IMR-90 (cell line): ENCODE data around the gene LMTK2. TPM values are rescaled to one million over a fixed set of nuclear protein-coding genes. Genes with fewer than 3 reads are reported as not detected.

ENCODE experiments used
- ATAC-seq: fragments of 200-7000 bp; cut with Tn5 transposase; 2 replicates; pipeline ENCODE4 v1.9.1; 2020; ENCODE audit warnings: low read depth, mild to moderate bottlenecking, moderate library complexity
- BruUV-seq: library from RNA; stranded (reverse); fragments of 400-500 nt; replicated peaks from 2 replicates; lab custom pipeline; 2021; lab: Mats Ljungman, UMichigan
- CTCF ChIA-PET: fragments of 300-600 bp; formaldehyde crosslinking; extraction: SDS; loops from one replicate; lab custom pipeline; 2021; ENCODE audit warnings: antibody characterized with exemption; lab: Yijun Ruan, JAX
- POLR2A ChIA-PET: fragments of 300-600 bp; sonication (Branson Sonifier 250); formaldehyde crosslinking; loops from one replicate; lab custom pipeline; 2022; ENCODE audit warnings: antibody characterized with exemption; ENCODE audit not compliant: unreplicated experiment; lab: Charles Lee
- DNase-seq: peaks from one replicate; pipeline ENCODE4 v3.0.0; 2013
- H2AFZ ChIP-seq: replicated peaks from 2 replicates; pipeline ENCODE3; 2013; ENCODE audit warnings: low read length, mild to moderate bottlenecking; ENCODE audit not compliant: poor library complexity
- H2AK5ac ChIP-seq: 2 replicates; pipeline ENCODE4 v1.6.1; 2013; ENCODE audit warnings: low read depth, low read length, inconsistent platforms
- H2AK9ac ChIP-seq: replicated peaks from 2 replicates; pipeline ENCODE3; 2013; ENCODE audit warnings: mild to moderate bottlenecking, low read depth, low read length, moderate library complexity; ENCODE audit not compliant: poor library complexity
- H2BK120ac ChIP-seq: 2 replicates; pipeline ENCODE4 v1.6.1; 2013; ENCODE audit warnings: low read depth, low read length, inconsistent platforms
- H2BK15ac ChIP-seq: 3 replicates; pipeline ENCODE4 v1.6.1; 2013; ENCODE audit warnings: low read depth, low read length, inconsistent platforms
- H2BK20ac ChIP-seq: 2 replicates; pipeline ENCODE4 v1.6.1; 2013; ENCODE audit warnings: low read depth, mild to moderate bottlenecking, inconsistent platforms, low read length, moderate library complexity
- H2BK5ac ChIP-seq: 2 replicates; pipeline ENCODE4 v1.6.1; 2013; ENCODE audit warnings: mild to moderate bottlenecking, low read depth, low read length, inconsistent platforms; ENCODE audit not compliant: poor library complexity, severe bottlenecking
- H3K14ac ChIP-seq: replicated peaks from 2 replicates; pipeline ENCODE4 v1.6.1; 2013; ENCODE audit warnings: low read depth, low read length, inconsistent platforms
- H3K18ac ChIP-seq: 2 replicates; pipeline ENCODE4 v1.6.1; 2013; ENCODE audit warnings: low read depth, low read length, control low read depth
- H3K23ac ChIP-seq: 2 replicates; pipeline ENCODE4 v1.6.1; 2013; ENCODE audit warnings: low read depth, low read length, inconsistent platforms
- H3K27ac ChIP-seq: 2 replicates; pipeline ENCODE4 v1.5.1; 2013; ENCODE audit warnings: mild to moderate bottlenecking, control low read depth, low read length; ENCODE audit not compliant: insufficient read depth
- H3K27me3 ChIP-seq: 2 replicates; pipeline ENCODE4 v1.6.1; 2013; ENCODE audit warnings: low read length; ENCODE audit not compliant: control insufficient read depth, insufficient read depth
- H3K36me3 ChIP-seq: 2 replicates; pipeline ENCODE4 v1.6.1; 2013; ENCODE audit warnings: low read length, mixed read lengths; ENCODE audit not compliant: control insufficient read depth, insufficient read depth
- H3K4ac ChIP-seq: 2 replicates; pipeline ENCODE4 v1.6.1; 2013; ENCODE audit warnings: low read depth, low read length, inconsistent platforms
- H3K4me1 ChIP-seq: 2 replicates; pipeline ENCODE4 v1.6.1; 2013; ENCODE audit warnings: low read length, mixed read lengths; ENCODE audit not compliant: control insufficient read depth, insufficient read depth
- H3K4me2 ChIP-seq: 2 replicates; pipeline ENCODE4 v1.6.1; 2013; ENCODE audit warnings: low read depth, mild to moderate bottlenecking, control low read depth, low read length, moderate library complexity
- H3K4me3 ChIP-seq: 2 replicates; pipeline ENCODE4 v1.5.1; 2013; ENCODE audit warnings: low read depth, mild to moderate bottlenecking, control low read depth, low read length, moderate library complexity; ENCODE audit not compliant: insufficient read depth
- H3K56ac ChIP-seq: 2 replicates; pipeline ENCODE4 v1.6.1; 2013; ENCODE audit warnings: low read length, inconsistent platforms; ENCODE audit not compliant: insufficient read depth; ENCODE audit errors: extremely low read depth
- H3K79me1 ChIP-seq, 2 experiments: 2 replicates each; pipeline ENCODE4 v1.6.1; 2013; ENCODE audit warnings: low read length in 2 of 2, inconsistent platforms in 1 of 2, low read depth in 1 of 2
- H3K9ac ChIP-seq: 2 replicates; pipeline ENCODE4 v1.6.1; 2013; ENCODE audit warnings: low read depth, low read length, control low read depth
- H3K9me1 ChIP-seq: 2 replicates; pipeline ENCODE4 v1.6.1; 2013; ENCODE audit warnings: low read length, inconsistent platforms; ENCODE audit not compliant: insufficient read depth
- H3K9me3 ChIP-seq: 2 replicates; pipeline ENCODE4 v1.6.1; 2013; ENCODE audit warnings: low read length; ENCODE audit not compliant: control insufficient read depth, insufficient read depth
- H4K20me1 ChIP-seq: 2 replicates; pipeline ENCODE4 v1.6.1; 2013; ENCODE audit warnings: low read length, inconsistent platforms; ENCODE audit not compliant: insufficient read depth
- H4K5ac ChIP-seq: 2 replicates; pipeline ENCODE4 v1.6.1; 2013; ENCODE audit warnings: mild to moderate bottlenecking, low read depth, low read length, control low read depth
- H4K8ac ChIP-seq, 2 experiments: 2 replicates each; pipeline ENCODE4 v1.6.1; 2013; ENCODE audit warnings: low read depth in 2 of 2, low read length in 2 of 2, control low read depth in 1 of 2, inconsistent platforms in 1 of 2
- H4K91ac ChIP-seq: 2 replicates; pipeline ENCODE4 v1.6.1; 2013; ENCODE audit warnings: low read depth, low read length, inconsistent platforms; ENCODE audit not compliant: insufficient read depth
- CEBPB ChIP-seq: IDR thresholded peaks from 2 replicates; pipeline ENCODE4 v1.6.1; 2012; ENCODE audit warnings: low read depth, low read length, improper control_type of control experiment
- CHD1 ChIP-seq: IDR thresholded peaks from 2 replicates; pipeline ENCODE4 v1.6.1; 2012; ENCODE audit warnings: low read depth, low read length, improper control_type of control experiment
- NFE2L2 ChIP-seq: fragments of 150-350 bp; IDR thresholded peaks from 2 replicates; pipeline ENCODE4 v1.6.1; 2016; ENCODE audit warnings: low read depth, mild to moderate bottlenecking, low read length
- WGBS, 2 experiments: methylation state at CpG; one replicate each; pipeline versions ENCODE4 v1.1.5 to v1.1.7; 2013; ENCODE audit warnings: missing lambda C conversion rate in 2 of 2; ENCODE audit not compliant: insufficient read length in 1 of 2; ENCODE audit errors: extremely low coverage in 2 of 2; 5-methylcytosine and 5-hydroxymethylcytosine counted together
- dilution Hi-C: fragments of 300-500 bp; cut with HindIII; formaldehyde crosslinking; loops from one replicate; pipeline ENCODE4 v1.14.3; 2018; ENCODE audit warnings: low sequenced_read_pairs; ENCODE audit not compliant: unreplicated experiment
- in situ Hi-C: fragments of 300-500 bp; cut with MboI; formaldehyde crosslinking; loops from 3 replicates; pipeline ENCODE4 v1.14.3; 2019; ENCODE audit warnings: low sequenced_read_pairs, inconsistent platforms, mixed read lengths
- intact Hi-C: fragments of 100-400 bp; cut with micrococcal nuclease; formaldehyde crosslinking; loops from 2 replicates; pipeline ENCODE4 v1.10.0; 2022
- polyA plus RNA-seq, 3 experiments: library from polyadenylated mRNA; depleted of rRNA; stranded (reverse); fragments of >200 nt; gene quantifications; 2 replicates each; pipeline ENCODE4 v1.2.3, GENCODE V29; 2012; ENCODE audit warnings: low replicate concordance in 1 of 3
- total RNA-seq: library from RNA; depleted of rRNA; stranded (reverse); fragments of >200 nt; gene quantifications from 2 replicates; pipeline ENCODE4 v1.2.3, GENCODE V29; 2012
- TF ChIP-seq, protein P1 (sequence below): fragments of 150-350 bp; IDR thresholded peaks from 2 replicates; pipeline ENCODE4 v1.6.1; 2017; ENCODE audit warnings: mild to moderate bottlenecking, antibody characterized with exemption, low read length, low read depth

LMTK2 gene
- total and polyA plus RNA-seq, 2 of the 4 experiments (the other 2 are of a cell fraction) = 4.4 to 5.0 TPM

DNA sequence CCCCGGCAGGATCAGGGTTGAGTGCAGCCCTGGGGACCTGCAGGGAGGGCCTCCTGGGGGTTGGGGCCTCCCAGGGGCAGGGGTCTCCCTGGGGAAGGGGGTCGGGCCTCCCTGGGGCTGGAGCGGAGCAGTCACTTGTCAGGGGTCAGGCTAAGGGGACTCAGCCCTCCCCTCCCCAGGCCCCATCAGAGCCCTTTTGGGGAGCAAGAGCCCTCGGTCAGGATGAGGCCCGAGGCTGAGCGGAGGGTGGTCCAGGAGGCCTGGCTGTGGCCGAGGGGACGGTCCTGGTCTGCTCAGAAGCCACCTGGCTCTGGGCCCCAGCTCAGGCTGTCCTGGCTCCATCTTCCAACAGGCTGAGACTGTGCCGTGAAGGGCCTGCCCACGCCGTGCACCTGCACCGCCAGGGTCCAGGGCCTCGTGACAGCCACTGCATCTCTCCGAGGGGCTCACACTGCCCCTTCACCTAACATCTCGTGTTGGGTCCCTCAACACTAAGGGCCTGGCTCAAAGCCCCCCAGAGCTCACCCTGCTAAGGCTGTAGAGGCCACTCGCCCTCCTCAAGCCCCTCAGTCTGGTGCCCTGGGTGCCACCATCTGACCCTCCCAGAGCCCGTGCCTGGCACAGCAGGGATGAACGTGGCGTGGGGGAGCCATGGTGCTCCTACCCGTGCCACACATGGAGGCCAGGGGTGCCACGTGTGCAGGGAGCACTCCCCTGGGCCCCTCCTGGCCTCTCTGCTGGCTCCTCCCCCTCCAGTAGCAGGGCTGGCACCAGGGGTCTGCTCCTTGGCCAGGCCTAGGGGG is 117.4 kb downstream of the LMTK2 start:
- POLR2A ChIA-PET = no interaction called here
- H3K27me3 ChIP-seq = no peaks in the 10 kb centered on the region

More for the DNA sequence above, 117.4 kb downstream of the LMTK2 start:
- Histone ChIP-seq H3K23ac (no peak overlapping the region), H3K4me3 (no peak overlapping the region), H3K14ac (no peak overlapping the region), H3K9me1 (no peaks in the 10 kb centered on the region), H2AFZ (no peak overlapping the region), H4K5ac (no peak overlapping the region), H2AK5ac (no peak overlapping the region), H3K9me3 (no peaks in the 10 kb centered on the region), H2BK20ac (no peak overlapping the region), H3K18ac (no peak overlapping the region), H3K9ac (no peak overlapping the region), H3K79me1 (no peaks in the 10 kb centered on the region), H3K4me1 (peaks cover 3% of the 10 kb centered on the region), H4K20me1 (no peaks in the 10 kb centered on the region), H3K27ac (no peak overlapping the region), H2AK9ac (no peak overlapping the region), H4K91ac (no peak overlapping the region), H2BK5ac (no peak overlapping the region), H3K56ac (no peak overlapping the region), H3K36me3 (peaks cover 39% of the 10 kb centered on the region), H3K4ac (no peak overlapping the region), H2BK120ac (no peak overlapping the region), H3K4me2 (no peak overlapping the region), H2BK15ac (no peak overlapping the region), H4K8ac (no peak overlapping the region)
- CTCF ChIA-PET = no interaction called here
- 77% methylated on average over 11 of the region's 21 CpGs; no CpG with 5 or more reads in 1 of the 2 experiments for WGBS, 2 experiments
- no TSS peak for BruUV-seq
- in situ Hi-C loops (no loop called here), dilution Hi-C loops (no loop called here), intact Hi-C loops (no loop called here)
- TF ChIP-seq CHD1 (no peak), CEBPB (no peak), NFE2L2 (no peak)
- TF ChIP-seq, protein P1, sequence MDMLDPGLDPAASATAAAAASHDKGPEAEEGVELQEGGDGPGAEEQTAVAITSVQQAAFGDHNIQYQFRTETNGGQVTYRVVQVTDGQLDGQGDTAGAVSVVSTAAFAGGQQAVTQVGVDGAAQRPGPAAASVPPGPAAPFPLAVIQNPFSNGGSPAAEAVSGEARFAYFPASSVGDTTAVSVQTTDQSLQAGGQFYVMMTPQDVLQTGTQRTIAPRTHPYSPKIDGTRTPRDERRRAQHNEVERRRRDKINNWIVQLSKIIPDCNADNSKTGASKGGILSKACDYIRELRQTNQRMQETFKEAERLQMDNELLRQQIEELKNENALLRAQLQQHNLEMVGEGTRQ = no peak
- ATAC-seq (no peak), DNase-seq (no peak)
